Uterus (tissue), 2 donors: ENCODE data around the gene CYP4Z1.

Experiments
- CTCF ChIP-seq, 4 experiments: fragments of 200-600 bp in 2 of 4; fragments of 450-650 bp in 2 of 4; sonication (generic) in 2 of 4; IDR thresholded peaks; one replicate each; pipeline ENCODE4 v1.5.1; 2016 to 2019; ENCODE audit warnings: antibody characterized with exemption in 4 of 4, mild to moderate bottlenecking in 2 of 4, moderate library complexity in 1 of 4
- POLR2A ChIP-seq, 2 donors: fragments of 450-650 bp; IDR thresholded peaks; one replicate each; pipeline ENCODE4 v1.6.1; 2016; ENCODE audit warnings: antibody characterized with exemption in 2 of 2, mild to moderate bottlenecking in 1 of 2, moderate library complexity in 1 of 2

GRCh38 chr1:47104816-47105215 is 37.8 kb downstream of the CYP4Z1 start:
- no peak for TF ChIP-seq POLR2A (IDR thresholded peaks at IDR 0.05)
- no peak for TF ChIP-seq CTCF (IDR thresholded peaks at IDR 0.05)
